Measurements from ENCODE around the gene FOLR1. TPM values are rescaled to one million over a fixed set of nuclear protein-coding genes. Genes with fewer than 3 reads are reported as not detected.

The FOLR1 gene
- total and polyA plus RNA-seq, 9 of the 15 experiments (the other 6 are each of a cell fraction or from before 2014, with no cell fraction given), result 0.22 to 2.3 (median 1.0) TPM

GRCh38 chr11:72222907-72223614 lies 31.1 kb downstream of the FOLR1 start (continued):
- TF ChIP-seq ZNF609 (CRISPR knock-in tag; IDR thresholded peaks at IDR 0.05; ENCODE audit: borderline replicate concordance) (no peak), POLR2H (tag; IDR thresholded peaks at IDR 0.05; ENCODE audit: low read depth) (0 out of 2 replicates have a peak, but pooled peaks have one; percentile 6), CXXC5 (CRISPR knock-in tag; IDR thresholded peaks at IDR 0.05) (peak; percentile 80), ZBTB40 (IDR thresholded peaks at IDR 0.05) (no peak; the same call in 1 of the 2 replicates), ZBTB40 (CRISPR knock-in tag; IDR thresholded peaks at IDR 0.05) (no peak), PRDM10 (IDR thresholded peaks at IDR 0.05; ENCODE audit: partially characterized antibody) (no peak)

Data from K562 (cell line).